Measurements from ENCODE around the gene USP32. TPM values are rescaled to one million over a fixed set of nuclear protein-coding genes. Genes with fewer than 3 reads are reported as not detected.
"Not testable (repeated sequence)": the region's sequence is repeated elsewhere in the genome, so short reads cannot be mapped to it uniquely, and the experiment has no call there.

USP32 gene
- total and polyA plus RNA-seq, 4 experiments from 2014 or later, result 2.6 to 36.2 (median 20.4) TPM

DNA sequence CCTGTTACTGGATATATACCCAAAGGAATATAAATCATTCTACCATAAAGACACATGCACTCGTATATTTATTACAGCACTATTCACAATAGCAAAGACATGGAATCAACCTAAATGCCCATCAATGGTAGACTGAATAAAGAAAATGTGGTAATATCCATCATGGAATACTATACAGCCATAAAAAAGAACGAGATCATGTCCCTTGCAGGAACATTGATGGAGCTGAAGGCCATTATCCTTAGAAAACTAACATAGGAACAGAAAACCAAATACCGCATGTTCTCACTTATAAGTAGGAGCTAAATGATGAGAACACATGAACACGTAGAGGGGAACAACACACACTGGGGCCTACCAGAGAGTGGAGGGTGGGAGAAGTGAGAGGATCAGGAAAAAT, 27.1 kb upstream of the USP32 start:
- H3K4me3 Mint-ChIP-seq, result peak overlapping the region in 1 of 8 donors; percentile 39
- POLR2A ChIA-PET (ENCODE audit: partially characterized antibody), result interaction anchor here (1.4 kb wide), 1 partner anchor 178 kb away, joined by 3 read pairs; no protein-coding TSS in a partner anchor

DNA sequence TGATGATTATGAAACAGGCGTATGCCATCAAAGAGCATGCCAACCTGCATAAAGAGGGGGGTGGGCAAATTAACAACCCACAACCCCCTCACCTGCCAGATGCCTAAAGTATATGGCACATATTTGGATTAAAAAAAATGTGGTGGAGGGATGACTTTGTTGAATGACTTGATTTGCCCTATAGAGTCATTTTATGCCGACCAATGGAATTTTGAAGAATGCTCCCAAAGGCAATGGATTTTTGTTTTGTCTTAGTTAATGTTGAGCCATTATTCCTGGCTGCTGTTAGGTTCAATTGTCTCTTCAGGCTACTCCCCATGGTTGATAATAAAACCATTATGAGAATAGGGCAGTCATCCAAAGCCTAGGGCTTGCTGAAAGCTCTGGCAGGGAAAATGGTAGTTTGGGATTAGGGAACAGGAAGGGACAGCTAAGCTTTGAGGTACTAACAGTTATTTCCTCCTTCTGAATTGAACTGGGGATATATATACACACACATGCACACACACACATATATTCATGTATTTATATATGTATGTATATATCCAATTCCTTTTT, 24.5 kb upstream of the USP32 start:
- POLR2A ChIA-PET (ENCODE audit: partially characterized antibody), result no interaction called here
- DNase-seq, result no peak
- H3K36me3 Mint-ChIP-seq, result no peaks in the 10 kb centered on the region
- no peaks in the 10 kb centered on the region for H3K9me3 ChIP-seq (ENCODE audit: control insufficient read depth in 1 of 2, low read length in 2 of 2)
- peaks cover 7% of the 10 kb centered on the region for H3K4me1 ChIP-seq (ENCODE audit: insufficient read depth, low read length)
- peaks cover 4 to 6% (median 5%) of the 10 kb centered on the region in 4 donors for H3K4me1 Mint-ChIP-seq
- H3K27ac ChIP-seq (ENCODE audit: low read depth, low read length), result no peak overlapping the region
- no peak overlapping the region for H3K4me3 Mint-ChIP-seq
- H3K27me3 Mint-ChIP-seq, result peaks cover 0 to 6% of the 10 kb centered on the region in 2 donors
- H3K36me3 ChIP-seq (ENCODE audit: insufficient read depth, low read length), result no peaks in the 10 kb centered on the region
- no peak overlapping the region for H3K27ac Mint-ChIP-seq
- intact Hi-C loops (cut with micrococcal nuclease), result no loop called here
- no peaks in the 10 kb centered on the region for H3K27me3 ChIP-seq (ENCODE audit: insufficient read depth, low read length)
- H3K9me3 Mint-ChIP-seq, result no peaks in the 10 kb centered on the region
- CTCF ChIA-PET (ENCODE audit: partially characterized antibody), result no interaction called here
- no peak overlapping the region for H3K4me3 ChIP-seq (ENCODE audit: low read length in 2 of 2)

More for the DNA sequence above, 27.1 kb upstream of the USP32 start:
- H3K4me3 ChIP-seq (ENCODE audit: low read length in 2 of 2); intact Hi-C loops (cut with micrococcal nuclease); H3K36me3 ChIP-seq (ENCODE audit: insufficient read depth, low read length); H3K27ac ChIP-seq (ENCODE audit: low read depth, low read length); DNase-seq; H3K9me3 ChIP-seq (ENCODE audit: control insufficient read depth in 1 of 2, low read length in 2 of 2); H3K27me3 ChIP-seq (ENCODE audit: insufficient read depth, low read length); H3K4me1 Mint-ChIP-seq; H3K9me3 Mint-ChIP-seq; H3K27me3 Mint-ChIP-seq; H3K4me1 ChIP-seq (ENCODE audit: insufficient read depth, low read length); H3K36me3 Mint-ChIP-seq: not testable (repeated sequence)
- peak overlapping the region in 2 of 7 donors; percentile 48 to 86 for H3K27ac Mint-ChIP-seq
- CTCF ChIA-PET (ENCODE audit: partially characterized antibody), result interaction anchor here (0.6 to 1.4 kb wide), 4 partner anchors 16 to 943 kb away, joined by 3 to 5 read pairs (median 4); partner anchors contain the start of gene USP32

DNA sequence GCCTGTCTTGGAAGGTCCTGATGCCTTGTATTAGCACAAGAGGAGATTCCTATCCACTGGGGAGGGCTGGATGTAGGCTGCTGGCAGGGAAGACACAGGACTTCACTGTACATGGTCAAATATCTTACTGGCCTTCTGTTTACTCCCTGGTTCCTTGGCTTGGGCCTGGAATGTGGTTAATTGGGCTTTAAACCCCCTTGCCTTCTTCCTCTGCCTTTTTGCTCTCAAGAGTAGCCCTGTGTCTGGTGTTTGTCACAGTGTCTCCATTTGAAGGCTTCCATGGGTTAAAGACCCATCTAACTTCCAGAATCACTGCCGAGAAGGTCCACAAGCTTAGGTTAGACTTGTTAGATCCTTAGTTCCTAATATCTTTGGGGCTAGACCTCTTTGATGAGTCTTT, 23.2 kb upstream of the USP32 start:
- intact Hi-C loops (cut with micrococcal nuclease), result no loop called here
- Mint-ChIP-seq H3K4me1 (peaks cover 0 to 1% (median 0%) of the 10 kb centered on the region in 4 donors), H3K4me3 (no peak overlapping the region), H3K27ac (no peak overlapping the region), H3K36me3 (no peaks in the 10 kb centered on the region), H3K9me3 (no peaks in the 10 kb centered on the region), H3K27me3 (peaks cover 0 to 6% of the 10 kb centered on the region in 2 donors)
- no peak for DNase-seq
- H3K27me3 ChIP-seq (ENCODE audit: insufficient read depth, low read length), result no peaks in the 10 kb centered on the region
- H3K4me3 ChIP-seq (ENCODE audit: low read length in 2 of 2), result no peak overlapping the region
- no peak overlapping the region for H3K27ac ChIP-seq (ENCODE audit: low read depth, low read length)
- no peaks in the 10 kb centered on the region for H3K9me3 ChIP-seq (ENCODE audit: control insufficient read depth in 1 of 2, low read length in 2 of 2)
- H3K36me3 ChIP-seq (ENCODE audit: insufficient read depth, low read length), result no peaks in the 10 kb centered on the region
- no peaks in the 10 kb centered on the region for H3K4me1 ChIP-seq (ENCODE audit: insufficient read depth, low read length)
- CTCF ChIA-PET (ENCODE audit: partially characterized antibody), result interaction anchor here (0.8 to 1.0 kb wide), 2 partner anchors 10 to 16 kb away, joined by 3 read pairs; no protein-coding TSS in a partner anchor
- POLR2A ChIA-PET (ENCODE audit: partially characterized antibody), result no interaction called here

DNA sequence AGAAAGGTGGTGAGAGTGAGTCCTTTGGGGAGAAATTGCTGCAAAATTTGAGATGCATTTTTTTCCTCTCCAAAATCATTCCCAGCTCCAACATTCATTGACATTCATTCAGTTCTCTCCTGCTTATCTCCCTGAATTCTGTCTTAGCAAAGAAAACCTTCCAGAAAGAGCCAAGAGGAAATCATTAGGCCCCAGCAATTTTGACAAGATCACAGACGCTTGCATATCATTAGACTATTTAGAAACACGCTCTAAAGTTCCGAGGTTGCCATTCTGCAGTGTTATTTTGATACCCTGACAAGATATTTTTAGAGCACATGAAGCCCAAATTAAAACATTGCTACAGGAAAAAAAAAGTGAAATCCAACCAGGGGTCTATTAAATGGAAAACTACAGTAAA, 20.8 kb upstream of the USP32 start:
- DNase-seq, result no peak
- Histone ChIP-seq H3K4me1 (ENCODE audit: insufficient read depth, low read length) (no peaks in the 10 kb centered on the region), H3K4me3 (ENCODE audit: low read length in 2 of 2) (no peak overlapping the region), H3K27me3 (ENCODE audit: insufficient read depth, low read length) (no peaks in the 10 kb centered on the region), H3K36me3 (ENCODE audit: insufficient read depth, low read length) (no peaks in the 10 kb centered on the region), H3K9me3 (ENCODE audit: control insufficient read depth in 1 of 2, low read length in 2 of 2) (no peaks in the 10 kb centered on the region), H3K27ac (ENCODE audit: low read depth, low read length) (no peak overlapping the region)
- H3K4me3 Mint-ChIP-seq, result no peak overlapping the region
- intact Hi-C loops (cut with micrococcal nuclease), result no loop called here
- H3K27ac Mint-ChIP-seq, result no peak overlapping the region
- peaks cover 6 to 7% of the 10 kb centered on the region in 2 donors for H3K27me3 Mint-ChIP-seq
- no peaks in the 10 kb centered on the region for H3K36me3 Mint-ChIP-seq
- H3K4me1 Mint-ChIP-seq, result no peaks in the 10 kb centered on the region
- H3K9me3 Mint-ChIP-seq, result no peaks in the 10 kb centered on the region
- ChIA-PET POLR2A (ENCODE audit: partially characterized antibody) (no interaction called here), CTCF (ENCODE audit: partially characterized antibody) (no interaction called here)

DNA sequence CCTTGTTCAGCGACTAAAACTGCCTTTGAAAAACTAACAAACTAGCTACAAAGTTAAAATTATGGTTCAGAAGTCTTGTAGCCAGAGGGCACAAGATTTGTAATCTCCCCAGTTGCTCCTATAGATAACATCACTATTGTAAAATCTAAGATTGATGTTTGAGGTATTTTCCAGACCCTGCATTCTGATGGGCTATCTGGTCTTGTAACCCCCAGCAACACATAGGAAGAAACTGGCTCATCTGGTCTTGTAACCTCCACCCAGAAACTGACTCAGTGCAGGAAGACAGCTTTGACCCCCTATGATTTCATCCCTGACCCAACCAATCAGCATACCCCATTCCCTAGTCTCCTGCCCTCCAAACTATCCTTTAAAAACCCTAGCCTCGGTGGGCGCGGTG, 18.1 kb upstream of the USP32 start:
- ChIA-PET POLR2A (ENCODE audit: partially characterized antibody) (interaction anchor here (1.0 kb wide), 1 partner anchor 190 kb away, joined by 3 read pairs; the partner anchor contains the start of gene PPM1D), CTCF (ENCODE audit: partially characterized antibody) (interaction anchor here (1.3 kb wide), 1 partner anchor 11 kb away, joined by 5 read pairs; no protein-coding TSS in a partner anchor)
- Mint-ChIP-seq H3K36me3 (no peaks in the 10 kb centered on the region), H3K4me3 (no peak overlapping the region), H3K4me1 (no peaks in the 10 kb centered on the region), H3K9me3 (no peaks in the 10 kb centered on the region), H3K27me3 (peaks cover 11% of the 10 kb centered on the region in 2 donors), H3K27ac (peak overlapping the region in 1 of 7 donors; percentile 18)
- DNase-seq, result no peak
- Histone ChIP-seq H3K4me3 (ENCODE audit: low read length in 2 of 2) (no peak overlapping the region), H3K27ac (ENCODE audit: low read depth, low read length) (no peak overlapping the region), H3K9me3 (ENCODE audit: control insufficient read depth in 1 of 2, low read length in 2 of 2) (no peaks in the 10 kb centered on the region), H3K36me3 (ENCODE audit: insufficient read depth, low read length) (no peaks in the 10 kb centered on the region), H3K27me3 (ENCODE audit: insufficient read depth, low read length) (no peaks in the 10 kb centered on the region), H3K4me1 (ENCODE audit: insufficient read depth, low read length) (no peaks in the 10 kb centered on the region)
- intact Hi-C loops (cut with micrococcal nuclease), result no loop called here

DNA sequence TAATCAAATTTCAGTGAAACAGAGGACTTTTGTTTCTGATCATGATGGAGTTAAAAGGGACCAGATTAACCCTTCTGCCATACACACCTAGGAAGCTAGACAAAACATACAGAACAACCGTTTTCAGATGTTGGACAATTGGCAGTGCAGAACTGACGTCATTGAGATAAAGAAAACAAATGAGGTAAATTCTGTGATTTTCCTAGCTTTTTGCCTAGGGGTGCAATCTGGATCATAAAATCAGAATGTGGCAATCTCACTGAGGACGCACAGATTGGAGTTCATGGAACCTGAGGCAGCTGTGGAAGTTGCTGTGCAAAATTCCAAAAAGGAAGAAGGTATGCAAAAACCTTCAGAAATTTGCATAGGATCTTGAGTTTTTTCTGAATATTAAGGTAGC, 15.0 kb upstream of the USP32 start:
- DNase-seq, result no peak
- intact Hi-C loops (cut with micrococcal nuclease), result no loop called here
- no peaks in the 10 kb centered on the region for H3K9me3 Mint-ChIP-seq
- no peaks in the 10 kb centered on the region for H3K36me3 ChIP-seq (ENCODE audit: insufficient read depth, low read length)
- no peak overlapping the region for H3K27ac ChIP-seq (ENCODE audit: low read depth, low read length)
- H3K4me3 ChIP-seq (ENCODE audit: low read length in 2 of 2), result no peak overlapping the region
- peaks cover 7 to 11% of the 10 kb centered on the region in 2 donors for H3K27me3 Mint-ChIP-seq
- no peaks in the 10 kb centered on the region for H3K27me3 ChIP-seq (ENCODE audit: insufficient read depth, low read length)
- no peak overlapping the region for H3K4me3 Mint-ChIP-seq
- H3K4me1 Mint-ChIP-seq, result no peaks in the 10 kb centered on the region
- H3K4me1 ChIP-seq (ENCODE audit: insufficient read depth, low read length), result no peaks in the 10 kb centered on the region
- H3K9me3 ChIP-seq (ENCODE audit: control insufficient read depth in 1 of 2, low read length in 2 of 2), result no peaks in the 10 kb centered on the region
- CTCF ChIA-PET (ENCODE audit: partially characterized antibody), result interaction anchor here (1.3 kb wide), 1 partner anchor 11 kb away, joined by 3 read pairs; no protein-coding TSS in a partner anchor
- H3K36me3 Mint-ChIP-seq, result no peaks in the 10 kb centered on the region
- H3K27ac Mint-ChIP-seq, result no peak overlapping the region
- POLR2A ChIA-PET (ENCODE audit: partially characterized antibody), result no interaction called here

DNA sequence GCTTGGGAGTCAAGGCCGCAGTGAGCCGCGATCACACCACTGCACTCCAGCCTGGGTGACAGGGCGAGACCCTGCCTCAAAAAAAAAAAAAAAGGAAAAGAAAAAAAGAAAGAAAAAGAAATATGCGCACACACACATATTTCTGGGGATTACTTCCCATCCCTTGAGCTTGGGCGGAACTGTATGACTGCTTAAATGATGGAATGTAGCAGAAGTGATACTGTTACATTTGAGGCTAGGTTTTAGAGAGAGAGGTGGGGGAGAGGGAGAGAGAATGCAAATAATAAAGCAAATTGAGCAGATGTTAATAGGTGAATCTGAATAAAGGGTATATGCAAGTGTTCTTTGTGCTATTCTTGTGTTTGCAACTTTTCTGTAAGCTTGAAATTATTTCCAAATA, 12.0 kb upstream of the USP32 start:
- CTCF ChIA-PET (ENCODE audit: partially characterized antibody), result interaction anchor here (1.4 kb wide), 2 partner anchors 17 to 20 kb away, joined by 3 to 4 read pairs; no protein-coding TSS in a partner anchor
- intact Hi-C loops (cut with micrococcal nuclease), result no loop called here
- POLR2A ChIA-PET (ENCODE audit: partially characterized antibody), result no interaction called here
- H3K27me3 ChIP-seq (ENCODE audit: insufficient read depth, low read length), result no peaks in the 10 kb centered on the region
- no peaks in the 10 kb centered on the region for H3K36me3 ChIP-seq (ENCODE audit: insufficient read depth, low read length)
- no peaks in the 10 kb centered on the region for H3K9me3 ChIP-seq (ENCODE audit: control insufficient read depth in 1 of 2, low read length in 2 of 2)
- H3K4me3 ChIP-seq (ENCODE audit: low read length in 2 of 2), result no peak overlapping the region
- Mint-ChIP-seq H3K27me3 (peaks cover 6 to 9% of the 10 kb centered on the region in 2 donors), H3K36me3 (no peaks in the 10 kb centered on the region), H3K27ac (no peak overlapping the region), H3K4me3 (no peak overlapping the region), H3K9me3 (no peaks in the 10 kb centered on the region), H3K4me1 (no peaks in the 10 kb centered on the region)
- DNase-seq, result no peak
- no peak overlapping the region for H3K27ac ChIP-seq (ENCODE audit: low read depth, low read length)
- H3K4me1 ChIP-seq (ENCODE audit: insufficient read depth, low read length), result no peaks in the 10 kb centered on the region
